ENCODE data around the gene PBX1.

DNA sequence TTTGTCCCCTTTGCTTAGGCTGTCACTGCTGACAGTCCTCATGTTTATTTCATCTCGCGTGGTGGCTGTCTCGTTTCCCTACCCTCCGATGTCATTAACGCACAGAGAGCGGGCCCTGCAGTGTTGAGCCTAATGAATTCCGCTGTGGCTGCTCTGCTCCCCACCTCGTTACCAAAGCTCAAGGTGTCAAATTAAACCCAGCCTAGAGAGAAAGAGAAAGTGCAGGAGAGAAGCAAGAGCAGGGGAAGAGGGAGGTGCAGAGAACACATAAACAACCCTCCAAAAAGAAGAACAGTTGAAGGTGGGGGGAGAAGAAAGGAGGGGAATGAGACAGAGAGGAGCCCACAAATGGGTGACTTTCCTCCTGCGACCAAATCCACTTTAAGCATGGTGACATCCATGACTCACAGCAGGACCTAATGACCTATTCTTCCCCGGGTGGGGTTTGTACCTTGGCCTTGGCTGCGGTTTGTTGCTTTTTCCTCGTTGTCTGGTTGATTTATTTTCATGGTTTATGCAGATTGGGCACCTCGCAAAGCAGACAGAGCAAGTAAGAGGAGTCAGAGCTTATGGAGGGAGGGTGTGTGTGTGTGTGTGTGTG, 92.5 kb downstream of the PBX1 start:
- TF ChIP-seq, protein P1, sequence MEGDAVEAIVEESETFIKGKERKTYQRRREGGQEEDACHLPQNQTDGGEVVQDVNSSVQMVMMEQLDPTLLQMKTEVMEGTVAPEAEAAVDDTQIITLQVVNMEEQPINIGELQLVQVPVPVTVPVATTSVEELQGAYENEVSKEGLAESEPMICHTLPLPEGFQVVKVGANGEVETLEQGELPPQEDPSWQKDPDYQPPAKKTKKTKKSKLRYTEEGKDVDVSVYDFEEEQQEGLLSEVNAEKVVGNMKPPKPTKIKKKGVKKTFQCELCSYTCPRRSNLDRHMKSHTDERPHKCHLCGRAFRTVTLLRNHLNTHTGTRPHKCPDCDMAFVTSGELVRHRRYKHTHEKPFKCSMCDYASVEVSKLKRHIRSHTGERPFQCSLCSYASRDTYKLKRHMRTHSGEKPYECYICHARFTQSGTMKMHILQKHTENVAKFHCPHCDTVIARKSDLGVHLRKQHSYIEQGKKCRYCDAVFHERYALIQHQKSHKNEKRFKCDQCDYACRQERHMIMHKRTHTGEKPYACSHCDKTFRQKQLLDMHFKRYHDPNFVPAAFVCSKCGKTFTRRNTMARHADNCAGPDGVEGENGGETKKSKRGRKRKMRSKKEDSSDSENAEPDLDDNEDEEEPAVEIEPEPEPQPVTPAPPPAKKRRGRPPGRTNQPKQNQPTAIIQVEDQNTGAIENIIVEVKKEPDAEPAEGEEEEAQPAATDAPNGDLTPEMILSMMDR (conservative IDR thresholded peaks at IDR 0.05; ENCODE audit: low read depth, low read length), result no peak
- no peak for TF ChIP-seq EZH2 (IDR thresholded peaks at IDR 0.05; ENCODE audit: low read length, unreplicated experiment)
